Activated CD8-positive, alpha-beta T cell treated with anti-CD3 and anti-CD28 coated beads, Interleukin-2, amount 10 ng/mL, durations not matched to agents 7 days and 5 days (primary cell): ENCODE data around the gene SLC25A2. TPM values are rescaled to one million over a fixed set of nuclear protein-coding genes. Genes with fewer than 3 reads are reported as not detected.

ENCODE experiments used
- ATAC-seq: fragments of 150-1000 bp; cut with Tn5 transposase; one replicate; pipeline ENCODE4 v1.10.0; 2021; ENCODE audit warnings: moderate library complexity
- CTCF ChIA-PET: fragments of 350-600 bp; sonication (Branson Sonifier 250); formaldehyde crosslinking; loops from one replicate; lab custom pipeline; 2021; ENCODE audit warnings: antibody characterized with exemption; lab: Charles Lee
- POLR2A ChIA-PET: fragments of 350-600 bp; sonication (Branson Sonifier 250); formaldehyde crosslinking; loops from one replicate; lab custom pipeline; 2021; ENCODE audit warnings: antibody characterized with exemption; lab: Charles Lee
- DNase-seq: peaks from one replicate; pipeline ENCODE4 v3.0.0-alpha.2; 2020
- H3K27ac Mint-ChIP-seq: one replicate; pipeline ENCODE4 v1.8.0; 2021; ENCODE audit warnings: mild to moderate bottlenecking, mixed read lengths
- H3K27me3 Mint-ChIP-seq: one replicate; pipeline ENCODE4 v1.8.0; 2021; ENCODE audit warnings: low read depth, mixed read lengths
- H3K36me3 Mint-ChIP-seq: one replicate; pipeline ENCODE4 v1.8.0; 2021; ENCODE audit warnings: low read depth, mixed read lengths
- H3K4me1 Mint-ChIP-seq: one replicate; pipeline ENCODE4 v1.8.0; 2021; ENCODE audit warnings: low read depth, mixed read lengths
- H3K4me3 Mint-ChIP-seq: one replicate; pipeline ENCODE4 v1.8.0; 2021; ENCODE audit warnings: mild to moderate bottlenecking, mixed read lengths
- H3K9me3 Mint-ChIP-seq: one replicate; pipeline ENCODE4 v1.8.0; 2022; ENCODE audit warnings: mixed read lengths; ENCODE audit not compliant: insufficient read depth
- total RNA-seq, 2 experiments: library from RNA; stranded (reverse); gene quantifications; one replicate each; pipeline ENCODE4 v1.2.3, GENCODE V29; 2021

SLC25A2 gene
- total RNA-seq, 2 experiments from 2014 or later, result 0.39 to 0.84 TPM

DNA sequence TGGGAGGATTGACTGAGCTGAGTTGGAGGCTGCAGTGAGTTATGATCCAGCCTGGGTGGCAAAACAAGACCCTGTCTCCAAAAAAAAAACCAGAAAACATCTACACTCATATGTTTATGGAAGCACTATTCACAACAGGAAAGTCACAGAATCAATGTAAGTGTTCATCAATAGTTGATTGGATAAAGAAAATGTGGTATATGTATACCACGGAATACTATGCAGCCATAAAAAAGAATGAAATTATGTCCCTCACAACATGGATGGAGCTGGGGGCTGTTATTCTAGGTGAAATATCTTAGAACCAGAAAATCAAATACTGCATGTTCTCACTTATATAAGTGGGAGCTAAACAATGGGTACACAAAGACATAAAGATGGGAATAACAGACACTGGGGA, 2.8 kb upstream of the SLC25A2 start:
- CTCF ChIA-PET, result interaction anchor here (1.9 kb wide), 1 partner anchor 13 kb away, joined by 4 read pairs; the partner anchor contains the start of gene TAF7
- H3K4me3 Mint-ChIP-seq, result no peak overlapping the region

DNA sequence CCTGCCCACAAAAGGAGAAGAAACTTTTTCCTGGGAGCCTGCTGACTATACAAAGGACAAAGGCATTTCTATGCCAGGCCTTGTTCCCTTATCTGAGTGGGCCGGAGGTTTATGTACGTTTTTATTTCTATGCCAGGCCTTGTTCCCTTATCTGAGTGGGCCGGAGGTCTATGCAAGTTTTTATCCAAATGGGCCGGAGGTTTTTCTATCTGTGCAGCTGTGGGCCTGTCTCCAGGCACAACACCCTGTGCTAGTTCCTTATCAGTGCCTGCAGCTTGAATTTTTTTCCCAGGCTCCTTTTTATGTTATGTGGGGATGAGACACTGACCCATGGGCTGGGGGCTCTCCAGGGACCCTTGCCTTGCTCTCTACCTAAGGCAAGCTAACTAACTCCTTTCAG, 5.5 kb downstream of the SLC25A2 start:
- Mint-ChIP-seq H3K9me3 (peaks cover 23% of the 10 kb centered on the region), H3K4me1 (no peaks in the 10 kb centered on the region), H3K4me3 (no peak overlapping the region), H3K36me3 (peaks cover 9% of the 10 kb centered on the region), H3K27me3 (no peaks in the 10 kb centered on the region), H3K27ac (no peak overlapping the region)
- ChIA-PET POLR2A (no interaction called here), CTCF (interaction anchor here (1.1 kb wide), 1 partner anchor 132 kb away, joined by 3 read pairs; the partner anchor contains the start of gene PCDHGA12)
- DNase-seq, result no peak
- ATAC-seq, result no peak

More for the DNA sequence above, 2.8 kb upstream of the SLC25A2 start:
- Mint-ChIP-seq H3K9me3 (peaks cover 48% of the 10 kb centered on the region), H3K27ac (no peak overlapping the region), H3K27me3 (no peaks in the 10 kb centered on the region), H3K4me1 (no peaks in the 10 kb centered on the region), H3K36me3 (peaks cover 19% of the 10 kb centered on the region)
- ATAC-seq, result no peak
- DNase-seq, result no peak
- POLR2A ChIA-PET, result no interaction called here

DNA sequence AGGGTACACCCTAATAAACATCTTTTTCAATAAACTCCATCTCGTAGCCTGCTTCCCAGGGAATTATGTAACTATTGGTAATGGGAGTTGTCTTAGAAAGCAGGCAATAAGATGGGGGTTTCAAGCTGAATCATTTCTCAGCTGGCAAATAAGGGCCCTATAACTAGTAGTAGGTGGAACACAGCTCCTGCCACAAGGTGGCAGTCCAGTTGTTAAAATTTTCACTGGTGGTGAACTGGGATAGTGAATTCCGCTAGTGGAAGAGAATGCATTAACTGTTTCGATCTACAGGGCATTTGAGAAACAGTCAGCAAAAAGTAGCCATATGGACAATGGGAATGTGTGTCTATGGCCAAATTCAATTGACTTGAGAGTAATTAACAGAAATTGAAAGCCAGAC, 30.9 kb downstream of the SLC25A2 start:
- no peak for ATAC-seq
- Mint-ChIP-seq H3K27ac (no peak overlapping the region), H3K9me3 (peaks cover 52% of the 10 kb centered on the region), H3K4me1 (no peaks in the 10 kb centered on the region), H3K4me3 (no peak overlapping the region), H3K36me3 (no peaks in the 10 kb centered on the region), H3K27me3 (no peaks in the 10 kb centered on the region)
- ChIA-PET CTCF (no interaction called here), POLR2A (interaction anchor here (1.5 kb wide), 1 partner anchor 47 kb away, joined by 3 read pairs; the partner anchor contains the start of gene TAF7)
- DNase-seq, result no peak

DNA sequence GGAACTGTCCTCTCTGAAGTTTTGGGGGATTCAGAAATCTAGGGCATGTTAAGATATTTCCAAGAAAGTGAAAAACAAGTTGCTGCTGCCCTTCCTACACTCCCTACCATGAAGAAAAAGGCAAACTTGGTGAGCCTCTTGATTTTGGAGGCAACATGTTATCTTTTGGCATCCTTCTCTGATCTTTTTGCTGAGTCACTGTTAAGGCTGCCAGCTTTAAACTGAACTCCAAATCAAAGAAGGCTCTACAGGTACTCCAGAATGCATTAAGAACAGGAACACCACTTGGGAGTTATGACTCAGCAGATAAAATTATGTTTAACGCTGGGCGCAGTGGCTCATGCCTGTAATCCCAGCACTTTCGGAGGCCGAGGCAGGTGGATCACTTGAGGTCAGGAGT, 34.7 kb downstream of the SLC25A2 start:
- POLR2A ChIA-PET, result no interaction called here
- H3K4me1 Mint-ChIP-seq, result no peaks in the 10 kb centered on the region
- CTCF ChIA-PET, result no interaction called here
- no peaks in the 10 kb centered on the region for H3K36me3 Mint-ChIP-seq
- DNase-seq (no peak), ATAC-seq (no peak)
- H3K27ac Mint-ChIP-seq, result no peak overlapping the region
- peaks cover 49% of the 10 kb centered on the region for H3K9me3 Mint-ChIP-seq
- no peak overlapping the region for H3K4me3 Mint-ChIP-seq
- H3K27me3 Mint-ChIP-seq, result no peaks in the 10 kb centered on the region

DNA sequence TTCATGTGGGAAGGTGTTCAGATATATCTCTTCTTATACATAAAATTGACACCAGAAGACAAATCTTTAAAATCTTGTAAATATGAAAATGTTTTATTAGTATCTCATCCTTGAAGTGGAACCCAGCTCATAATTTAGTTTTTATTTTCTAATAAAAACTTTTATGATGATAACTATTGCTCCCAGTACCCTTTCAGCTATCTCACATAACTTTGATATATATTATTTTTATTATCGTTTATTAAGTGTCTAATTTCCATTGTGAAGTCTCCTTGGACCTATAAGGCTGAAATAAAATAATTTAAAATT, 42.7 kb downstream of the SLC25A2 start:
- peaks cover 53% of the 10 kb centered on the region for H3K9me3 Mint-ChIP-seq
- H3K4me3 Mint-ChIP-seq, result no peak overlapping the region
- POLR2A ChIA-PET, result interaction anchor here (1.3 kb wide), 1 partner anchor 59 kb away, joined by 3 read pairs; no protein-coding TSS in a partner anchor
- H3K4me1 Mint-ChIP-seq, result no peaks in the 10 kb centered on the region
- no peaks in the 10 kb centered on the region for H3K27me3 Mint-ChIP-seq
- peaks cover 11% of the 10 kb centered on the region for H3K36me3 Mint-ChIP-seq
- no peak for ATAC-seq
- no peak for DNase-seq
- H3K27ac Mint-ChIP-seq, result no peak overlapping the region
- CTCF ChIA-PET, result no interaction called here

DNA sequence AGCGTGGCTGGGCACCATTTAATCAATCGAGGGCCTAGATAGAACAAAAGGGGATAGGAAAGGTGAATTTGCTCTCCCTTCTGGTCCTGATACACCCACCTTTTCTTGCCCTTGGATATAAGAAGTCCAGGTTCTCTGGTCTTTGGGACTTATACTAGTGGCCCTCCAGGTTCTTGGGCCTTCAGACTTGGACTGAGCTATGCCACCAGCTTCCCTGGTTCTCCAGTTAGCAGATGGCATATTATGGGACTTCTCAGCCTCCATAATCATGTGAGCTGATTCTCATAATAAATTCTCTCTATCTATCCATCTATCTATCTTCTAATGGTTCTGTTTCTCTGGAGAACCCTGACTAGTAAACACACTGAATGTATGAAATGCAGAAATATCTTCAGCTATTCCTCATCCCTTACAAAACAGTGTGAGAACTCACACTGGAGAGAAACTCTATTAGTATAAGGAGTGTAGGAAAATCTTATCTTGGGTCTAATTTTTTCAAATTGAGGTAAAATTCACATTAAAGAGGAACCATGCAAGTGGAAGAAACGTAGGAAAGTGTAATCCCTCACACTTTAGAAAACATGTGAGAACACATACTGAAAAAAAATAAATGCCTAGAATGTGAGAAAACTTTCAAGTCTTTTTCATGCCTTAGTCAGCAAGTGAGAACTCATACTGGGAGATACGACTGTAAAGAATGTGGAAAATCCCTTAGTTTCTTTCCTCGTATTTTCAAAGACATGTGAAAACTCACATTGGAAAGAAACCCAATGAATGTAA, 43.2 kb downstream of the SLC25A2 start:
- H3K4me1 Mint-ChIP-seq, result no peaks in the 10 kb centered on the region
- H3K27me3 Mint-ChIP-seq, result no peaks in the 10 kb centered on the region
- H3K9me3 Mint-ChIP-seq, result peaks cover 55% of the 10 kb centered on the region
- peaks cover 11% of the 10 kb centered on the region for H3K36me3 Mint-ChIP-seq
- H3K27ac Mint-ChIP-seq, result no peak overlapping the region
- no peak for DNase-seq
- POLR2A ChIA-PET, result interaction anchor here (1.3 kb wide), 1 partner anchor 59 kb away, joined by 3 read pairs; no protein-coding TSS in a partner anchor
- no peak overlapping the region for H3K4me3 Mint-ChIP-seq
- CTCF ChIA-PET, result no interaction called here
- ATAC-seq, result no peak

DNA sequence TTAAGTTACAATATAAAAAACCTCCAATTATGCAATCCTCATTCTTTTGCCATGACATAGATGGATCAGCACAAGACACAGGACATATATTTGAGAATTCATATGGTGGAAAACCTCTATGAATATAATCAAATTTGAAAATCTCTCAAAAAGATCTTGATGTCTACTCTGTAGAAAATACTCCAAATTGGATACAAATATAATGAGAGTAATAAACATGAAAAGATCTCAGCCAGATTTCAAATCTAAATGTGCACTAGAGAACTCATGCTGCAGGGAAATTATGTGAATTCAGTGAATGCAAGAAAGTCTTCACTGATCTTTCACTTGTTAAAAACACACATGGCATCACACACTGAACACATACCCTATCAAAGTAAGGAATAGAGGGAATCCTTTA, 44.9 kb downstream of the SLC25A2 start:
- no peak for DNase-seq
- CTCF ChIA-PET, result no interaction called here
- no peaks in the 10 kb centered on the region for H3K27me3 Mint-ChIP-seq
- H3K27ac Mint-ChIP-seq, result no peak overlapping the region
- H3K9me3 Mint-ChIP-seq, result peaks cover 65% of the 10 kb centered on the region
- POLR2A ChIA-PET, result no interaction called here
- ATAC-seq, result no peak
- peaks cover 9% of the 10 kb centered on the region for H3K36me3 Mint-ChIP-seq
- H3K4me1 Mint-ChIP-seq, result no peaks in the 10 kb centered on the region
- H3K4me3 Mint-ChIP-seq, result no peak overlapping the region

DNA sequence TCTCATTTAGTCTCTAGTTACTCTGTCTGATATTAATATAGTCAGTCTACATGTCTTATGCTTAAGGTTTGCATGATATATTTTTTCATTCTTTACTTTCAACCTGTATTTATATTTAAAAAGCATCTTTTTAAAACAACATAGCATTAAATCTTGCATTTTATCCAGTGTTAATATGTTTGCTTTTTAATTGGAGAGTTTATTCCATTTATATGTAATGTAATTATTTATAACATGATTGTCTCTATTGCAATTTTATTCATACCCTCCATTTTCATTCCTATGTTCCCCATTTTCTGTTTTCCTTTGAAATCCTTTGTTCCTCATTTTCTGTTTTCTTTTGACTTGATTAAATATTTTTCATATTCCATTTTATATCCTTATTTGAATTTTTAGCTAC, 45.4 kb downstream of the SLC25A2 start:
- peaks cover 68% of the 10 kb centered on the region for H3K9me3 Mint-ChIP-seq
- H3K4me3 Mint-ChIP-seq, result no peak overlapping the region
- H3K4me1 Mint-ChIP-seq, result no peaks in the 10 kb centered on the region
- CTCF ChIA-PET, result no interaction called here
- no peaks in the 10 kb centered on the region for H3K27me3 Mint-ChIP-seq
- H3K36me3 Mint-ChIP-seq, result peaks cover 9% of the 10 kb centered on the region
- no peak for ATAC-seq
- POLR2A ChIA-PET, result no interaction called here
- no peak for DNase-seq
- H3K27ac Mint-ChIP-seq, result no peak overlapping the region

Other genes starting within 250 kb of the SLC25A2 start
- gene PCDHB2, start 209.4 kb downstream of the SLC25A2 start, total RNA-seq, result not detected
- gene PCDHB3, start 203.6 kb downstream of the SLC25A2 start, total RNA-seq, result not detected
- gene PCDHB4, start 182.2 kb downstream of the SLC25A2 start, total RNA-seq, result not detected
- not detected for gene PCDHB5, start 168.8 kb downstream of the SLC25A2 start, total RNA-seq
- gene PCDHB6, start 154.0 kb downstream of the SLC25A2 start, total RNA-seq, result not detected
- not detected for gene PCDHB7, start 131.4 kb downstream of the SLC25A2 start, total RNA-seq
- not detected for gene PCDHB8, start 126.3 kb downstream of the SLC25A2 start, total RNA-seq
- gene PCDHB16, start 121.7 kb downstream of the SLC25A2 start, total RNA-seq, result not detected
- gene PCDHB9, start 116.9 kb downstream of the SLC25A2 start, total RNA-seq, result not detected
- not detected for gene PCDHB10, start 111.7 kb downstream of the SLC25A2 start, total RNA-seq
- not detected for gene PCDHB11, start 104.4 kb downstream of the SLC25A2 start, total RNA-seq
- not detected for gene PCDHB12, start 95.3 kb downstream of the SLC25A2 start, total RNA-seq
- gene PCDHB13, start 90.1 kb downstream of the SLC25A2 start, total RNA-seq, result not detected
- gene PCDHB14, start 80.7 kb downstream of the SLC25A2 start, total RNA-seq, result not detected
- not detected for gene PCDHB15, start 58.7 kb downstream of the SLC25A2 start, total RNA-seq
- gene TAF7, start 16.7 kb upstream of the SLC25A2 start, total RNA-seq, result 10 to 100 TPM; 65.5 to 67.0 TPM
- gene PCDHGA1, start 26.5 kb upstream of the SLC25A2 start, total RNA-seq, result not detected
- gene PCDHGA2, start 34.7 kb upstream of the SLC25A2 start, total RNA-seq, result not detected
- gene PCDHGA3, start 39.8 kb upstream of the SLC25A2 start, total RNA-seq, result not detected
- not detected for gene PCDHGB1, start 46.0 kb upstream of the SLC25A2 start, total RNA-seq
- under 1 TPM in 1 of 2 experiments, not detected in 1; 0.10 TPM for gene PCDHGA4, start 51.0 kb upstream of the SLC25A2 start, total RNA-seq
- under 1 TPM; 0.13 TPM for gene PCDHGB2, start 55.9 kb upstream of the SLC25A2 start, total RNA-seq
- gene PCDHGA5, start 60.1 kb upstream of the SLC25A2 start, total RNA-seq, result under 1 TPM; 0.05 to 0.11 TPM
- under 1 TPM; 0.16 to 0.26 TPM for gene PCDHGB3, start 66.2 kb upstream of the SLC25A2 start, total RNA-seq
- gene PCDHGA6, start 69.8 kb upstream of the SLC25A2 start, total RNA-seq, result under 1 TPM; 0.08 to 0.11 TPM
- gene PCDHGA7, start 78.7 kb upstream of the SLC25A2 start, total RNA-seq, result not detected
- not detected for gene PCDHGB4, start 83.6 kb upstream of the SLC25A2 start, total RNA-seq
- not detected for gene PCDHGA8, start 88.6 kb upstream of the SLC25A2 start, total RNA-seq
- gene PCDHGB5, start 93.9 kb upstream of the SLC25A2 start, total RNA-seq, result under 1 TPM in 1 of 2 experiments, not detected in 1; 0.16 TPM
- under 1 TPM in 1 of 2 experiments, not detected in 1; 0.08 TPM for gene PCDHGA9, start 98.7 kb upstream of the SLC25A2 start, total RNA-seq
- not detected for gene PCDHGB6, start 104.0 kb upstream of the SLC25A2 start, total RNA-seq
- gene PCDHGA10, start 108.9 kb upstream of the SLC25A2 start, total RNA-seq, result not detected
- gene PCDHGB7, start 113.6 kb upstream of the SLC25A2 start, total RNA-seq, result not detected
- under 1 TPM in 1 of 2 experiments, not detected in 1; 0.05 TPM for gene PCDHGA11, start 117.0 kb upstream of the SLC25A2 start, total RNA-seq
- gene PCDHGA12, start 126.5 kb upstream of the SLC25A2 start, total RNA-seq, result not detected
- not detected for gene PCDHGC3, start 171.9 kb upstream of the SLC25A2 start, total RNA-seq
- not detected for gene PCDHGC4, start 181.0 kb upstream of the SLC25A2 start, total RNA-seq
- not detected for gene PCDHGC5, start 185.0 kb upstream of the SLC25A2 start, total RNA-seq